H1 (cell line): ENCODE results near the gene TRAPPC12.

Experiments
- CEBPB ChIP-seq: IDR thresholded peaks from 2 replicates; pipeline ENCODE4 v1.6.1; 2012; ENCODE audit warnings: low read depth, low read length
- TAF1 ChIP-seq: IDR thresholded peaks from 2 replicates; pipeline ENCODE4 v1.6.1; 2011; ENCODE audit warnings: mild to moderate bottlenecking, low read depth, low read length
- TF ChIP-seq, protein P1 (sequence below), 3 experiments: IDR thresholded peaks; 1 replicate in 2 of 3; 2 replicates in 1 of 3; pipeline versions ENCODE4 v1.5.1 to v1.6.1; 2011; ENCODE audit warnings: low read length in 3 of 3, mild to moderate bottlenecking in 3 of 3, inconsistent platforms in 2 of 3, low read depth in 1 of 3, moderate library complexity in 1 of 3; ENCODE audit not compliant: insufficient read depth in 1 of 3; ENCODE audit errors: control extremely low read depth in 1 of 3

DNA sequence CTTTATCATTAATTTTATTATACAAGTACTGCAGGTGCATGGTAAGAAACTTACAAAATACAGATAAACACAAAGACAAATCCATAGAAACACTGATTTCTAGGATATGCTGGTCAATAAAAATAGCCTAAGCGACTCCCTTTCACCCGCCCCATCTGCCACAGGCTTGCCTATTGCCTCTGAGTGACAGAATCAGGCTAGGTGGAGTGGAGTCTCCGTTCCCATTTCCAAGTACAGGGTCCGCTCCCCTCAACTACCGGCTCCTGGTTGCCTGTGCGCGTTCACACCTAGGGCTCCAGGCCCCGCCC is 201 bp upstream of the TRAPPC12 start:
- TF ChIP-seq, protein P1, sequence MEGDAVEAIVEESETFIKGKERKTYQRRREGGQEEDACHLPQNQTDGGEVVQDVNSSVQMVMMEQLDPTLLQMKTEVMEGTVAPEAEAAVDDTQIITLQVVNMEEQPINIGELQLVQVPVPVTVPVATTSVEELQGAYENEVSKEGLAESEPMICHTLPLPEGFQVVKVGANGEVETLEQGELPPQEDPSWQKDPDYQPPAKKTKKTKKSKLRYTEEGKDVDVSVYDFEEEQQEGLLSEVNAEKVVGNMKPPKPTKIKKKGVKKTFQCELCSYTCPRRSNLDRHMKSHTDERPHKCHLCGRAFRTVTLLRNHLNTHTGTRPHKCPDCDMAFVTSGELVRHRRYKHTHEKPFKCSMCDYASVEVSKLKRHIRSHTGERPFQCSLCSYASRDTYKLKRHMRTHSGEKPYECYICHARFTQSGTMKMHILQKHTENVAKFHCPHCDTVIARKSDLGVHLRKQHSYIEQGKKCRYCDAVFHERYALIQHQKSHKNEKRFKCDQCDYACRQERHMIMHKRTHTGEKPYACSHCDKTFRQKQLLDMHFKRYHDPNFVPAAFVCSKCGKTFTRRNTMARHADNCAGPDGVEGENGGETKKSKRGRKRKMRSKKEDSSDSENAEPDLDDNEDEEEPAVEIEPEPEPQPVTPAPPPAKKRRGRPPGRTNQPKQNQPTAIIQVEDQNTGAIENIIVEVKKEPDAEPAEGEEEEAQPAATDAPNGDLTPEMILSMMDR (IDR thresholded peaks at IDR 0.05; ENCODE audit: control extremely low read depth in 1 of 3, insufficient read depth in 1 of 3, low read depth in 1 of 3, low read length in 3 of 3), result no peak
- no peak for TF ChIP-seq CEBPB
- no peak for TF ChIP-seq TAF1
